ENCODE measurements around the gene MYOD1.

DNA sequence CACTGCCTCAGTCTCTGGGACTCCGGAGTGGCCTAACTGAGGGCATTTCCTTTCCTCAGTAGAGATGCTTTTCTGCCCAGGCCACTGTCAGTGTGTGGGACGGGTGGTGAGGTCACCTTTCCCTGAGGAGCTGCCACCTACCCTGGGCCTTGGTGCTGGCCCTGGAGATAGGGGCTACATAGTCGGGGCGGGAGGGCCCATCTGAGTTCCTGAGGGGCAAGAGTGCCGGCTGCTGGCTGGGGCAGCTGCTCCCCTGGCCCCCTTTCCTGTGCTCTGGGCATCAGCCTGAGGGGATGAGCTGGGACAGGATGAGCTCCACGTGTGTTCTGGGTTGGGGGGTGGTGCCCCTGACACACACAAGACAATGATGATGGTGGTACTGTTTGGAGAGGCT, 20.6 kb downstream of the MYOD1 start:
- TF ChIP-seq, protein P1, sequence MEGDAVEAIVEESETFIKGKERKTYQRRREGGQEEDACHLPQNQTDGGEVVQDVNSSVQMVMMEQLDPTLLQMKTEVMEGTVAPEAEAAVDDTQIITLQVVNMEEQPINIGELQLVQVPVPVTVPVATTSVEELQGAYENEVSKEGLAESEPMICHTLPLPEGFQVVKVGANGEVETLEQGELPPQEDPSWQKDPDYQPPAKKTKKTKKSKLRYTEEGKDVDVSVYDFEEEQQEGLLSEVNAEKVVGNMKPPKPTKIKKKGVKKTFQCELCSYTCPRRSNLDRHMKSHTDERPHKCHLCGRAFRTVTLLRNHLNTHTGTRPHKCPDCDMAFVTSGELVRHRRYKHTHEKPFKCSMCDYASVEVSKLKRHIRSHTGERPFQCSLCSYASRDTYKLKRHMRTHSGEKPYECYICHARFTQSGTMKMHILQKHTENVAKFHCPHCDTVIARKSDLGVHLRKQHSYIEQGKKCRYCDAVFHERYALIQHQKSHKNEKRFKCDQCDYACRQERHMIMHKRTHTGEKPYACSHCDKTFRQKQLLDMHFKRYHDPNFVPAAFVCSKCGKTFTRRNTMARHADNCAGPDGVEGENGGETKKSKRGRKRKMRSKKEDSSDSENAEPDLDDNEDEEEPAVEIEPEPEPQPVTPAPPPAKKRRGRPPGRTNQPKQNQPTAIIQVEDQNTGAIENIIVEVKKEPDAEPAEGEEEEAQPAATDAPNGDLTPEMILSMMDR (conservative IDR thresholded peaks at IDR 0.05; ENCODE audit: low read depth, low read length) = no peak
- no peak for TF ChIP-seq RFX5 (IDR thresholded peaks at IDR 0.05; ENCODE audit: low read depth, low read length)
- TF ChIP-seq FOS (IDR thresholded peaks at IDR 0.05; ENCODE audit: low read depth, low read length) = no peak
- TF ChIP-seq, protein P2, sequence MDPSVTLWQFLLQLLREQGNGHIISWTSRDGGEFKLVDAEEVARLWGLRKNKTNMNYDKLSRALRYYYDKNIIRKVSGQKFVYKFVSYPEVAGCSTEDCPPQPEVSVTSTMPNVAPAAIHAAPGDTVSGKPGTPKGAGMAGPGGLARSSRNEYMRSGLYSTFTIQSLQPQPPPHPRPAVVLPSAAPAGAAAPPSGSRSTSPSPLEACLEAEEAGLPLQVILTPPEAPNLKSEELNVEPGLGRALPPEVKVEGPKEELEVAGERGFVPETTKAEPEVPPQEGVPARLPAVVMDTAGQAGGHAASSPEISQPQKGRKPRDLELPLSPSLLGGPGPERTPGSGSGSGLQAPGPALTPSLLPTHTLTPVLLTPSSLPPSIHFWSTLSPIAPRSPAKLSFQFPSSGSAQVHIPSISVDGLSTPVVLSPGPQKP (IDR thresholded peaks at IDR 0.05; ENCODE audit: borderline replicate concordance, low read depth, low read length) = no peak
- no peak for TF ChIP-seq POLR2A (IDR thresholded peaks at IDR 0.05; ENCODE audit: low read depth, low read length)
- no peak for TF ChIP-seq MXI1 (IDR thresholded peaks at IDR 0.05; ENCODE audit: borderline replicate concordance, low read depth, low read length)
- no peak for TF ChIP-seq RCOR1 (IDR thresholded peaks at IDR 0.05; ENCODE audit: insufficient replicate concordance, low read length)
- no peak for TF ChIP-seq CHD1 (IDR thresholded peaks at IDR 0.05; ENCODE audit: low read depth, low read length)
- no peak for TF ChIP-seq RAD21 (IDR thresholded peaks at IDR 0.05; ENCODE audit: low read length)
- no peak for TF ChIP-seq NFE2L2 (IDR thresholded peaks at IDR 0.05; ENCODE audit: low read depth, low read length)
- TF ChIP-seq USF2 (IDR thresholded peaks at IDR 0.05; ENCODE audit: low read depth, low read length) = no peak
- no peak for TF ChIP-seq SMC3 (IDR thresholded peaks at IDR 0.05; ENCODE audit: low read depth, low read length)
- TF ChIP-seq MAZ (IDR thresholded peaks at IDR 0.05; ENCODE audit: borderline replicate concordance, low read depth, low read length) = no peak
